PFSK-1 (cell line): Measurements from ENCODE around the gene CLDN15.

ENCODE experiments used
- FOXP2 ChIP-seq: optimal IDR thresholded peaks from 2 replicates; pipeline ENCODE3; 2011; ENCODE audit warnings: borderline replicate concordance, control low read depth, inconsistent platforms; ENCODE audit not compliant: insufficient read depth; ENCODE audit errors: extremely low read length, extremely low read depth
- POLR2AphosphoS5 ChIP-seq: IDR thresholded peaks from 2 replicates; pipeline ENCODE4 v1.6.1; 2012; ENCODE audit warnings: low read depth, mild to moderate bottlenecking, control low read depth, low read length, moderate library complexity
- SIN3A ChIP-seq: IDR thresholded peaks from 2 replicates; pipeline ENCODE4 v1.6.1; 2012; ENCODE audit warnings: mild to moderate bottlenecking, low read length, moderate library complexity, borderline replicate concordance; ENCODE audit not compliant: insufficient read depth
- TAF1 ChIP-seq: IDR thresholded peaks from 2 replicates; pipeline ENCODE4 v1.6.1; 2012; ENCODE audit warnings: low read length, control low read depth, borderline replicate concordance; ENCODE audit not compliant: insufficient read depth
- TF ChIP-seq, protein P1 (sequence below), 2 experiments: IDR thresholded peaks; 2 replicates each; pipeline versions ENCODE4 v1.6.1 to v1.8.0; 2011 to 2012; ENCODE audit warnings: low read depth in 2 of 2, low read length in 2 of 2, control low read depth in 1 of 2, inconsistent platforms in 1 of 2, mild to moderate bottlenecking in 1 of 2, moderate library complexity in 1 of 2; ENCODE audit not compliant: insufficient read depth in 1 of 2

Gene CLDN15

GRCh38 chr7:101201695-101202602 is 35.7 kb downstream of the CLDN15 start:
- TF ChIP-seq TAF1 (no peak), FOXP2 (no peak), SIN3A (no peak), POLR2AphosphoS5 (no peak)
- TF ChIP-seq, protein P1, sequence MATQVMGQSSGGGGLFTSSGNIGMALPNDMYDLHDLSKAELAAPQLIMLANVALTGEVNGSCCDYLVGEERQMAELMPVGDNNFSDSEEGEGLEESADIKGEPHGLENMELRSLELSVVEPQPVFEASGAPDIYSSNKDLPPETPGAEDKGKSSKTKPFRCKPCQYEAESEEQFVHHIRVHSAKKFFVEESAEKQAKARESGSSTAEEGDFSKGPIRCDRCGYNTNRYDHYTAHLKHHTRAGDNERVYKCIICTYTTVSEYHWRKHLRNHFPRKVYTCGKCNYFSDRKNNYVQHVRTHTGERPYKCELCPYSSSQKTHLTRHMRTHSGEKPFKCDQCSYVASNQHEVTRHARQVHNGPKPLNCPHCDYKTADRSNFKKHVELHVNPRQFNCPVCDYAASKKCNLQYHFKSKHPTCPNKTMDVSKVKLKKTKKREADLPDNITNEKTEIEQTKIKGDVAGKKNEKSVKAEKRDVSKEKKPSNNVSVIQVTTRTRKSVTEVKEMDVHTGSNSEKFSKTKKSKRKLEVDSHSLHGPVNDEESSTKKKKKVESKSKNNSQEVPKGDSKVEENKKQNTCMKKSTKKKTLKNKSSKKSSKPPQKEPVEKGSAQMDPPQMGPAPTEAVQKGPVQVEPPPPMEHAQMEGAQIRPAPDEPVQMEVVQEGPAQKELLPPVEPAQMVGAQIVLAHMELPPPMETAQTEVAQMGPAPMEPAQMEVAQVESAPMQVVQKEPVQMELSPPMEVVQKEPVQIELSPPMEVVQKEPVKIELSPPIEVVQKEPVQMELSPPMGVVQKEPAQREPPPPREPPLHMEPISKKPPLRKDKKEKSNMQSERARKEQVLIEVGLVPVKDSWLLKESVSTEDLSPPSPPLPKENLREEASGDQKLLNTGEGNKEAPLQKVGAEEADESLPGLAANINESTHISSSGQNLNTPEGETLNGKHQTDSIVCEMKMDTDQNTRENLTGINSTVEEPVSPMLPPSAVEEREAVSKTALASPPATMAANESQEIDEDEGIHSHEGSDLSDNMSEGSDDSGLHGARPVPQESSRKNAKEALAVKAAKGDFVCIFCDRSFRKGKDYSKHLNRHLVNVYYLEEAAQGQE (IDR thresholded peaks at IDR 0.05; ENCODE audit: insufficient read depth in 1 of 2, low read depth in 2 of 2, low read length in 2 of 2): no peak

- TF ChIP-seq, protein P1 (IDR thresholded peaks at IDR 0.05; ENCODE audit: insufficient read depth in 1 of 2, low read depth in 2 of 2, low read length in 2 of 2): no peak
- TF ChIP-seq POLR2AphosphoS5 (no peak), TAF1 (no peak), SIN3A (no peak), FOXP2 (no peak)
Observed at GRCh38 chr7:101200862-101201599, 36.6 kb downstream of the CLDN15 start, which contains the start of gene MOGAT3. Gene MOGAT3, minus strand, starts transcription at chr7:101201036. Its CDS starts 182 bp downstream, at chr7:101200854.

- TF ChIP-seq SIN3A: no peak
- TF ChIP-seq, protein P1 (IDR thresholded peaks at IDR 0.05; ENCODE audit: insufficient read depth in 1 of 2, low read depth in 2 of 2, low read length in 2 of 2): no peak
- TF ChIP-seq FOXP2: no peak
- TF ChIP-seq POLR2AphosphoS5: no peak
- no peak for TF ChIP-seq TAF1
Observed at GRCh38 chr7:101200504-101200861, 37.1 kb downstream of the CLDN15 start.

DNA sequence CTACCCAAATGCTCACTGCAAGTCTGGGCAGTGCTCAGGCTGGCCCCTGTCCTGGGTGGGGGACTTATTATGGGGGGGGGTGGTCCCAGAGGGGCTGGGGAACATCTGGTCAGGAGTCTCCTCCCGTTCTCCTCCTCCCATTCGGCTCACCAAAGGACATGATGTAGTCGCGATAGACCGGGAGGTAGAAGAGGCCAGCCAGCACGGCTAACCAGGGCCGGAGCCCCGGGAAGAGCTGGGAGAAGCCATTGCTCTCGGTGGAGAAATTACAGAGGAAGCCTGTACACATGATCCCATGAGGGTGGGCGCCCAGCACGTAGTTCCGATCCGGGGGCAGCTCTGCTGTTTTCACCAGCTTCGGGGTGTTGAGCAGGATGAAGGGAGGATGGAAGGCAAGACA is 39.1 kb downstream of the CLDN15 start:
- TF ChIP-seq, protein P1 (IDR thresholded peaks at IDR 0.05; ENCODE audit: insufficient read depth in 1 of 2, low read depth in 2 of 2, low read length in 2 of 2): no peak
- no peak for TF ChIP-seq SIN3A
